AG09309 (cell line): ENCODE results near the gene PKLR.

ENCODE experiments used
- DNase-seq: peaks from one replicate; pipeline ENCODE4 v3.0.0-alpha.2; 2010; ENCODE audit warnings: low read depth
- H3K4me3 ChIP-seq: 2 replicates; pipeline ENCODE4 v1.5.1; 2011; ENCODE audit warnings: mild to moderate bottlenecking, low read depth, low read length, moderate library complexity; ENCODE audit not compliant: control insufficient read depth
- TF ChIP-seq, protein P1 (sequence below): IDR thresholded peaks from 2 replicates; pipeline ENCODE4 v1.5.1; 2011; ENCODE audit warnings: mild to moderate bottlenecking, low read depth, low read length, inconsistent platforms; ENCODE audit not compliant: insufficient read depth, control insufficient read depth; ENCODE audit errors: missing control alignments

Gene PKLR

DNA sequence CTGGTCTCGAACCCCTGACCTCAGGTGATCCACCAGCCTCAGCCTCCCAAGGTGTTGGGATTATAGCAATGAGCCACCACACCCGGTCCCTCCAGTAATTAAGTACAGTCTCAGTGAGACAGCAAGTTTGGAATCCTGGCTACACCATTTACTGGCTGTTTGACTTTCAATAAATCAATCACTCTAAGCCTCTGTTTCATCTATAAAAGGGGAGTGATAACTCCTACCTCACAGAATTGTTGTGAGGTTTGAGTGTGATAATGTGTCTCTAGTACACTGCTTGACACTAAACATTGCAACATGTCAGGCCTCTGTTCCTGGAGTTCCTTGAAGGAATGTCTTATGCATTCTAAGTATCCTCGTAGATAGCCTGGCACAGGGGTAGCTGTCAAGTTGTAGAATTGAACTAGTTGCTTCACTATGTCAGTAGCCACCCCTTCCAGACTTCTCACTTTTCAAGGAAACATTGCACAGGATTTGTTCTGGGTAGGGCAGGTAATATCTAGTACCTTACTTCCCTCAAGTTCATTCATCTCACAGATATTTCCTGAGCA lies 58.4 kb downstream of the PKLR start:
- TF ChIP-seq, protein P1, sequence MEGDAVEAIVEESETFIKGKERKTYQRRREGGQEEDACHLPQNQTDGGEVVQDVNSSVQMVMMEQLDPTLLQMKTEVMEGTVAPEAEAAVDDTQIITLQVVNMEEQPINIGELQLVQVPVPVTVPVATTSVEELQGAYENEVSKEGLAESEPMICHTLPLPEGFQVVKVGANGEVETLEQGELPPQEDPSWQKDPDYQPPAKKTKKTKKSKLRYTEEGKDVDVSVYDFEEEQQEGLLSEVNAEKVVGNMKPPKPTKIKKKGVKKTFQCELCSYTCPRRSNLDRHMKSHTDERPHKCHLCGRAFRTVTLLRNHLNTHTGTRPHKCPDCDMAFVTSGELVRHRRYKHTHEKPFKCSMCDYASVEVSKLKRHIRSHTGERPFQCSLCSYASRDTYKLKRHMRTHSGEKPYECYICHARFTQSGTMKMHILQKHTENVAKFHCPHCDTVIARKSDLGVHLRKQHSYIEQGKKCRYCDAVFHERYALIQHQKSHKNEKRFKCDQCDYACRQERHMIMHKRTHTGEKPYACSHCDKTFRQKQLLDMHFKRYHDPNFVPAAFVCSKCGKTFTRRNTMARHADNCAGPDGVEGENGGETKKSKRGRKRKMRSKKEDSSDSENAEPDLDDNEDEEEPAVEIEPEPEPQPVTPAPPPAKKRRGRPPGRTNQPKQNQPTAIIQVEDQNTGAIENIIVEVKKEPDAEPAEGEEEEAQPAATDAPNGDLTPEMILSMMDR = no peak
- no peak for DNase-seq
- H3K4me3 ChIP-seq = no peak overlapping the region

DNA sequence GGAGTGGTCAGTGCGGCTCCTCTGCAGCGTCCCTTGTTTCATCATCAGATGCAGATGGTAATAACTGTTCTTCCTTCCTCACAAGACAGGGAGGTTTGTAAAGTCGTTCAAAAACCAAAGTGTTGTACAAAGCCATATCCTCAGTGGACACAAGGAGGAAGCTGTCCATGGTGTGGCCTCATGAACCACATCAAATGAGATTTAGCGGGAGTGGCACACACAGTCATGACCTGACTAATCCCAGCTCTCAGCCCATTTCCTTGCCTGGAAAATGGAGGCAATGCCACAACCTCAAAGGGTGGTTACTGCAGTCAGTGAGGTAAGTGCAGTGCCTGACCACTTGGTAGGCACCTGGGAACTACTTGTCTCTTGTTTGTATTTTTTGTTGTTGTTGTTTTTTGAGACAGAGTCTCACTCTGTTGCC lies 59.4 kb downstream of the PKLR start:
- no peak for DNase-seq
- TF ChIP-seq, protein P1 = no peak
- no peak overlapping the region for H3K4me3 ChIP-seq

- no peak for DNase-seq
- TF ChIP-seq, protein P1 = no peak
- H3K4me3 ChIP-seq = peak overlapping the region; percentile 41
Measured at GRCh38 chr1:155241069-155241679, 60.1 kb downstream of the PKLR start.
